Smooth muscle cell of the brain vasculature (primary cell): ENCODE results near the gene MYO1F.

Experiments
- DNase-seq: peaks from one replicate; pipeline ENCODE4 v3.0.0-alpha.2; 2012; ENCODE audit warnings: low read depth, low spot score

The MYO1F gene

DNA sequence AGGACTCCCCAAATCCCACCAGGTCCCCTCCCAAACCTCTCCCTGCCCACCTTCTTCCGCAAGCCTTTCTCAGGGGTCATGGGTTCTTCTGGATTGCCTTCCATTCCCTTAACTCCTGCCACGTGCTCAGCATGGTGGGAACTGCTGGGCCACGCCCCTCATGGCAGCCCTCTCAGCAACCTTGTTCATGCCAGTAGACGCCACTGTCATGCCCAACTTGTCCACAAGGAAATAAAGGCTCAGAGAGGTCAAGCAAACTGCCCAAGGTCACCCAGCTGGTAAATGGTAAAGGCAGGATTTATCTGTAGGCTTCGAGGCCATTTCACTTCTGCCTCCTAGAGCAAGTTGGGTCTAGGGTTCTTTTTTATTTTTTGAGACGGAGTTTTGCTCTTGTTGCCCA is 85.7 kb downstream of the MYO1F start:
- DNase-seq, result no peak

DNA sequence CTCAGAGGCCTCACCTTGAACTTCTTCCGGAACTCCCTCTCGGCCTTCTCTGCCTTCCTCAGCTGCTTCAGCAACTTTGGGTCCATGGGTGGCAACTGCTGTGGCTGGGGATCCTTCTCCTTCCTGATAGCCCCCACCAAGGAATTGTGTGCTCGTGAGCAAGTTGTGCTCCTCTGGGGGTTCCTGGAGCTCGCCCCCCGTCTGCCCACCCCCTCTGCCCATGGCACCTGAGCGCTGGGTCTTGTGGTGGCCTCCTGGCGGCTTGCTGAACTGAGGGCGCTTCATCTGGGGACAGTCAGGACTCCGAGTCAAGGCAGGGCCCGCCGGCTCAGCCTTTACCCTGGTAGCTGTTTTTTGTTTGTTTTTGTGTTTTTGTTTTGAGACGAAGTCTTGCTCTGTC is 86.4 kb downstream of the MYO1F start:
- DNase-seq, result no peak

DNA sequence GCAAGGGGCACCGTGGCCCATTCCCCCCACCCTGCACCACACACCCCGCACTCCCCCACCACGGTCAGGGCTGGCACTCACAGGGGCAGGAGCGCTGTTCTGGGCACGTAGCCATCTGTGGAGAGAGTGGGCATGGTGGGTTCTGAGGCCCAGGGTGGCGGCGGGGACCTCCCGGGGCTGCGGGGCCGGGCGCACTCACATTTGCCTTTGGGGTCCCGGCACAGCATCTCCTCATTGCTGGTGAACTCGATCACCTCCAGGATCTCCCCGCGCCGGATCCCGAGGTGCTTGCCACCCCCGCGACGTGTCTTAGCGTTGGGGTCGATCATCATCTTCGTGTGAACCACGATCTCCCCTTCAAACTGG is 86.9 kb downstream of the MYO1F start:
- DNase-seq, result no peak

- DNase-seq, result no peak
Observed at GRCh38 chr19:8489561-8490394, 87.5 kb downstream of the MYO1F start.

DNA sequence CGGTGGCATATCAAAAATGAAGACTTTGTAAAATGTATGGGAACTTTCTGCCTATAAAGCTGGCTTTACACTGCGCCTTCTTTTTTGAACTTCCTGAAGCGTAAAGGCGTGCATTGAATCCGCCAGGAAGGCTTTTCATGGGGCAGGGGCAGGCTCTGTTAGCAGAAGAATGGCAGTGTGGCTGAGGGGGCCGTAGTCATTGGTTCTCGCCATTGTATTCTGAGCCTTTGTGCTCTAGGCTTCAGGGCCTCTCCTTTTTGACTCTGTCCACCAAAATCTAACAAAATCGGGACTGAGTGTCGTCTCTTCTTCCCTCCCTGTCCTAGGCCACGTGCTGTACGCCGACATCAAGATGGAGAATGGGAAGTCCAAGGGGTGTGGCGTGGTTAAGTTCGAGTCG is 88.9 kb downstream of the MYO1F start:
- no peak for DNase-seq

- no peak for DNase-seq
Observed at GRCh38 chr19:8487137-8487851, 89.9 kb downstream of the MYO1F start.

GRCh38 chr19:8486661-8487136 is 90.5 kb downstream of the MYO1F start:
- no peak for DNase-seq

DNA sequence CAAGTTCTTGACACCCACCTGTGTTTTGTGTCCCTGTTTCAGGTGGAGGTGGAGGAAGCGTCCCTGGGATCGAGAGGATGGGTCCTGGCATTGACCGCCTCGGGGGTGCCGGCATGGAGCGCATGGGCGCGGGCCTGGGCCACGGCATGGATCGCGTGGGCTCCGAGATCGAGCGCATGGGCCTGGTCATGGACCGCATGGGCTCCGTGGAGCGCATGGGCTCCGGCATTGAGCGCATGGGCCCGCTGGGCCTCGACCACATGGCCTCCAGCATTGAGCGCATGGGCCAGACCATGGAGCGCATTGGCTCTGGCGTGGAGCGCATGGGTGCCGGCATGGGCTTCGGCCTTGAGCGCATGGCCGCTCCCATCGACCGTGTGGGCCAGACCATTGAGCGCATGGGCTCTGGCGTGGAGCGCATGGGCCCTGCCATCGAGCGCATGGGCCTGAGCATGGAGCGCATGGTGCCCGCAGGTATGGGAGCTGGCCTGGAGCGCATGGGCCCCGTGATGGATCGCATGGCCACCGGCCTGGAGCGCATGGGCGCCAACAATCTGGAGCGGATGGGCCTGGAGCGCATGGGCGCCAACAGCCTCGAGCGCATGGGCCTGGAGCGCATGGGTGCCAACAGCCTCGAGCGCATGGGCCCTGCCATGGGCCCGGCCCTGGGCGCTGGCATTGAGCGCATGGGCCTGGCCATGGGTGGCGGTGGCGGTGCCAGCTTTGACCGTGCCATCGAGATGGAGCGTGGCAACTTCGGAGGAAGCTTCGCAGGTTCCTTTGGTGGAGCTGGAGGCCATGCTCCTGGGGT is 91.5 kb downstream of the MYO1F start:
- DNase-seq, result no peak

DNA sequence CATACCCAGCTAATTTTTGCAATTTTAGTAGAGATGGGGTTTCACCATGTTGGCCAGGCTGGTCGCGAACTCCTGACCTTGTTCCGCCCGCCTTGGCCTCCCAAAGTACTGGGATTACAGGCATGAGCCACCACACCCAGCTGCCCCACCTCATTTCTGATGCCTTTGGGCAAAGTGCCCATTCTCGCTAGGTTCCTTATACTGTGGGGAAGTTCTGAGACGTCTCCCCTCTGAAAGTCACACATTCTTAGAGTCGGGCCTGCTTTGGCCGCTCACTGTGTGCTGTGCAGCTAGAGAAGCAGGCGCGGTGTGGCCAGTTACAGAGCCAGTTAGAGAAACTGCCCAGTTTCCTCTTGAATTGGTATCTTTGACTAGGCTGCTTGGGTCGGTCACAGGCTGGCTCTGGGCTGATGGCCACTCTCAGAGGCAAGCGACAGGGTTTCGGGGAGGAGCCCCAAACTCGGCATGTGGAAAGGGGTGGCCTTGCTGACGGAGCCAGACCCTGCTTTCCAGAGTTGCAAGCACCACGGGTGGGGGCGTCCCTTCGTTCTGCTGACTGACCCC is 92.8 kb downstream of the MYO1F start:
- DNase-seq, result no peak

GRCh38 chr19:8483165-8483564 is 94.1 kb downstream of the MYO1F start:
- no peak for DNase-seq

DNA sequence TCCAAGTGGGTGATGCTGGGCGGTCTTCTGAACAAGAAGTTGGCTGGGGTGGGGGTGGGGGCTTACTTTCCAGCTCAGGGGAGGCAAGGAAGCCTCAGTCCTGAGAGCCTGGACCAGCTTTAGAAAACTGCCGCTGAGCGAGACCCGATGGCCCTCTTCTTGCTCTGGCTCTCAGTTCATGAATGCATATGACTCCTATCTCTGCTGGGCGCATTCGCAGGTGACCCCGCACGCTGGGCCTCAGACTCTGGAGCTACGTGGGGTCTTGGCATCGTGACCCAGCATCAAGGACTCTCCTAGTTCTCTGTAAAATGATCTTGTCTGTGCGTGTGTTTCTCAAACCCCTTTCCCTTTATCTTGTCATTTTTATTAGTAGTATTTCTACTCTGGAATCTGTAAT is 94.5 kb downstream of the MYO1F start:
- DNase-seq, result no peak

GRCh38 chr19:8481616-8482015 is 95.6 kb downstream of the MYO1F start:
- no peak for DNase-seq

GRCh38 chr19:8481201-8481600 is 96.0 kb downstream of the MYO1F start:
- DNase-seq, result no peak

GRCh38 chr19:8478598-8478997 is 98.6 kb downstream of the MYO1F start:
- no peak for DNase-seq

DNA sequence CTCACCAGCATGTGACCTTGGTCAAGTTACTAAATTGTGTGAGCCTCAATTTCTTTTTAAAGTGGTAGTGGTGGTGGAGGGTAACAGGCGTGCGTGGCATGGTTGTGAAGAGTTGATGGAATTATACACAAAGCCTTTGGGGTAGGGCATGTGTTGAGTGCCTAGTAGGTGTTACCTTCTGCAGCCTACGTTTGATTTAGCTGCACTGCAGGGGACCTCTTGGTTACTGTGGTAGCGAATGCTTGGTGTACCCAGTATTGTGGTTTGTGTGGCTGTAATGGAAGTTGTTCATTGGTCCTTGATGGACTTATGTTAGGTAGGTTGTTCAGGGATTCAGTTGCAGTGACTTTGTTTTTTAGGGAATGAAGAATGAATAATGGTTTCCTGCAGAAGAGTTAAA is 99.4 kb downstream of the MYO1F start:
- DNase-seq, result no peak

GRCh38 chr19:8476524-8476923 is 100.7 kb downstream of the MYO1F start:
- no peak for DNase-seq

DNA sequence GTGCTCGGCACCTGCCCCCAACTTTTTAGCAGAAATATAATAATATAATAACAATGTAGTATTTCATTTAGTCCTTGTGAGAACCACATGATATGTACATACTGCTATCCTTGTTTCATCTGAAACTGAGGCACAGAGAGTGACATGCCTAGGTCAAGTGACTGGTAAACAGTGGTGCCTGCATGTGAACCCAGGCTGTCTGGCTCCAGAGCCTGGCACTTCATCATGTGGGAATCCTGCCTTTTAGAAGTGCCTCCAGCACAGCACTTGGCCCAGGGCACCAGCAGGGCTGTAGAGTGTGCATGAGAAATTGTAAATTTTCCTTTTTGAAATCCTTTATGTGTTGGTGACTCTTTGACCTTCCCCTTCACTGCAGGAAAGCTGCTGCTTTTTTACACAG is 102.2 kb downstream of the MYO1F start:
- no peak for DNase-seq

DNA sequence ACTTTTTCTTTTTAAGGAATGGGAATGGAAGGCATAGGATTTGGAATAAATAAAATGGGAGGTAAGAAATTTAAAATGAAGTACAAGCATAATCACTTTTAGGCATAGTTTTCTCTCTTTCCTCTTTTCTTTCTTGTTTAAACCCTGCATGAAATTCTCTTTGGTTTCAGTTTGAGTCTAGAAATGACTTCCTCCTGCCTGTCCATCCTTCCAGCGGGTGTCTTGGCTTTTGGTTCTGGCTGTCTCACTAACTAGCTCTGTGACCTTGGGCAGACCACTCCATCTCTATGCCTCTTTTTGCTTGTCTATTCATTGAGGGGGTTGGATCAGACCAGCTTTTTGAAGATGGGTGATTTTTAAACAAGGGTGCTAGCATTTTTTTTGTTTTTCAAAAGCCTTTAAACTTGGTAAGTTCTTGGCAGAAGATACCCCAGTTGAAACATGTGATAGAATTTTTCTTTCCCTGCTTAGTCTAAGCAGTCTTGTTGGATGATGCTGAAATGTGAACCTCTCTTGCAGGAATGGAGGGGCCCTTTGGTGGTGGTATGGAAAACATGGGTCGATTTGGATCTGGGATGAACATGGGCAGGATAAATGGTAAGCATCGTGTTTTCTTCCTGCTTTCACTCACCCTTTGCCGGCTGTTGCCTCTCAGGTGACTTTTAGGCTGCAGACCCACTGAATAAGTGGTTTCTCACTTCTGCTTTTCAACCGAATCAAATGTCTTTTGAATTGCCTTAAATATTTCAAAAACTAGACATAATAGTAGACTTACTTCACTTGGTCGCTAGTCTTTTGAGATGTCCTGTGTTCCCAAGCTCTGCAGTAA is 103.4 kb downstream of the MYO1F start:
- DNase-seq, result no peak
